ENCODE results near the gene HOXB9.

The HOXB9 gene

DNA sequence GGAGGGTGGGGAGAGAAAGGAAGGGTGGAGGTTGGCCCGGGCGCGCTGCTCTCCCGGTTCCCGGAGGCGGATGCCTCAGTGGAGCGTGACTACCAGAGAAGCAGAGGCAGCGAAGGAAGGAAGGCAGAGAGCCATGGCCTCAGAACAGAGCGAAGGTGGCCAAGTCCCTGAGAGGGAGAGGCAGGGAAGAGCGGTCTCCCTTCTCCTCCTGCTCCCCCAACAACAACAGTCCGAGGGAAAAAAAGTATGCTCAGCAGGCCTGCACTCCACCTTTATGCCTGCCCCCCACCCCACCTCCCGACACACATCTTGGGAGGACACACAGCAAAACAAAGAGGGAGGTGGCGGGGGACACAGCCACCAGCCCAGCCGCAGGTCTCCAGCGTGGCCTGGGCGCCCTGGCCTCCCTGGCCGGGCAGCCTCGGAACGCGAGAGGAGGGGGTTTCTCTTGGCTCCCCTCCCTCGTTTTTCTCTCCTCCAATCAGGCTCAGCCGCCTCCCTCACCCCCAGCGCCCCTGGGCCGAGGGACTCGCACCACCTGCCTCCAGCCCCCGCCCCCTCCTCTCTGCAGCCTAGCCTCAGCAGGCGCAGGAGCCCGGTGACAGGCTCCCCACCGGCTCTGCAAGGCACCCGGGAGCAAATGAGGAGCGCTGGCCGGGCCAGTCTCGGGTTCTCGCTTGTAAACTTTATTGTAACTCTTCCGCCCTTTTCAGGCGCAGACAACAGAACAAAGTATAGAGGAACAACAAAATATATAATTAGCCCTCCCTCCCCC lies 14.3 kb downstream of the HOXB9 start:
- Histone ChIP-seq H3K4me3 (ENCODE audit: low read length) (peak overlapping the region; percentile 83), H3K27ac (ENCODE audit: low read depth, low read length) (no peak overlapping the region), H3F3A (ENCODE audit: control insufficient read depth, insufficient read depth) (no peaks in the 10 kb centered on the region), H3K79me2 (ENCODE audit: control insufficient read depth, low read length) (no peaks in the 10 kb centered on the region), H3K27me3 (ENCODE audit: control insufficient read depth, low read length) (peaks cover 43% of the 10 kb centered on the region), H3K9me2 (replicated peaks; ENCODE audit: control insufficient read depth, low read length) (no peaks in the 10 kb centered on the region), H3K36me3 (ENCODE audit: control insufficient read depth, low read length) (no peaks in the 10 kb centered on the region), H4K20me1 (ENCODE audit: control insufficient read depth, insufficient read depth, low read depth, low read length) (no peaks in the 10 kb centered on the region), H3K4me2 (ENCODE audit: low read length) (peak overlapping the region; percentile 82), H3K4me1 (ENCODE audit: control insufficient read depth, low read length) (peaks cover 24% of the 10 kb centered on the region), H3K9me3 (ENCODE audit: control insufficient read depth, insufficient read depth, low read length) (no peaks in the 10 kb centered on the region)
- TF ChIP-seq, protein P1, sequence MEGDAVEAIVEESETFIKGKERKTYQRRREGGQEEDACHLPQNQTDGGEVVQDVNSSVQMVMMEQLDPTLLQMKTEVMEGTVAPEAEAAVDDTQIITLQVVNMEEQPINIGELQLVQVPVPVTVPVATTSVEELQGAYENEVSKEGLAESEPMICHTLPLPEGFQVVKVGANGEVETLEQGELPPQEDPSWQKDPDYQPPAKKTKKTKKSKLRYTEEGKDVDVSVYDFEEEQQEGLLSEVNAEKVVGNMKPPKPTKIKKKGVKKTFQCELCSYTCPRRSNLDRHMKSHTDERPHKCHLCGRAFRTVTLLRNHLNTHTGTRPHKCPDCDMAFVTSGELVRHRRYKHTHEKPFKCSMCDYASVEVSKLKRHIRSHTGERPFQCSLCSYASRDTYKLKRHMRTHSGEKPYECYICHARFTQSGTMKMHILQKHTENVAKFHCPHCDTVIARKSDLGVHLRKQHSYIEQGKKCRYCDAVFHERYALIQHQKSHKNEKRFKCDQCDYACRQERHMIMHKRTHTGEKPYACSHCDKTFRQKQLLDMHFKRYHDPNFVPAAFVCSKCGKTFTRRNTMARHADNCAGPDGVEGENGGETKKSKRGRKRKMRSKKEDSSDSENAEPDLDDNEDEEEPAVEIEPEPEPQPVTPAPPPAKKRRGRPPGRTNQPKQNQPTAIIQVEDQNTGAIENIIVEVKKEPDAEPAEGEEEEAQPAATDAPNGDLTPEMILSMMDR (IDR thresholded peaks at IDR 0.05; ENCODE audit: low read depth, low read length, poor library complexity, severe bottlenecking) = no peak
- TF ChIP-seq EZH2phosphoT487 (IDR thresholded peaks at IDR 0.05; ENCODE audit: borderline replicate concordance, low read length) = no peak

DNA sequence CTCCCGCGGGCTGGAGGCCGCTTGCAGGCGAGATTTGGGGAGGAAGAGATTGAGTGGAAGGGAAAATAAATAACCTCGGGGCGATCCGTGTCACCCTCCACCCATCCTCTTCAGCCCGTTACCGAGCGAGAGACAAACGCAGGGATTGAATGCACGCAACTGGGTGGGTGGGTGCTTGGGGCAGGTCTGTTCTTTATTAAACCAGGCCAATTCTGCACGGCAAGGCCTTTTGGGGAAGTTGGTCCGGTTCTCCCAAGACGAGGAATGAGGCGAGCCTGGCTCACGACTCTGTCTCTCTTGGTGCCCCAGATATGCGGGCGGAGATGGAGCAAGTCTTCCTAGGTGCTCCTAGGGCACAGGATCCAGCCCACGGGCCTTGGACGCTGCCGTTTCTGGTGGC lies 14.9 kb downstream of the HOXB9 start:
- H3K79me2 ChIP-seq (ENCODE audit: control insufficient read depth, low read length) = no peaks in the 10 kb centered on the region
- peak overlapping the region; percentile 82 for H3K4me2 ChIP-seq (ENCODE audit: low read length)
- TF ChIP-seq EZH2phosphoT487 (IDR thresholded peaks at IDR 0.05; ENCODE audit: borderline replicate concordance, low read length) = no peak
- TF ChIP-seq, protein P1 (IDR thresholded peaks at IDR 0.05; ENCODE audit: low read depth, low read length, poor library complexity, severe bottlenecking) = no peak
- H3K27me3 ChIP-seq (ENCODE audit: control insufficient read depth, low read length) = peaks cover 37% of the 10 kb centered on the region
- H3K27ac ChIP-seq (ENCODE audit: low read depth, low read length) = no peak overlapping the region
- peak overlapping the region; percentile 83 for H3K4me3 ChIP-seq (ENCODE audit: low read length)
- no peaks in the 10 kb centered on the region for H4K20me1 ChIP-seq (ENCODE audit: control insufficient read depth, insufficient read depth, low read depth, low read length)
- H3K9me3 ChIP-seq (ENCODE audit: control insufficient read depth, insufficient read depth, low read length) = no peaks in the 10 kb centered on the region
- H3K9me2 ChIP-seq (replicated peaks; ENCODE audit: control insufficient read depth, low read length) = no peaks in the 10 kb centered on the region
- no peaks in the 10 kb centered on the region for H3F3A ChIP-seq (ENCODE audit: control insufficient read depth, insufficient read depth)
- H3K4me1 ChIP-seq (ENCODE audit: control insufficient read depth, low read length) = peaks cover 24% of the 10 kb centered on the region
- H3K36me3 ChIP-seq (ENCODE audit: control insufficient read depth, low read length) = no peaks in the 10 kb centered on the region

DNA sequence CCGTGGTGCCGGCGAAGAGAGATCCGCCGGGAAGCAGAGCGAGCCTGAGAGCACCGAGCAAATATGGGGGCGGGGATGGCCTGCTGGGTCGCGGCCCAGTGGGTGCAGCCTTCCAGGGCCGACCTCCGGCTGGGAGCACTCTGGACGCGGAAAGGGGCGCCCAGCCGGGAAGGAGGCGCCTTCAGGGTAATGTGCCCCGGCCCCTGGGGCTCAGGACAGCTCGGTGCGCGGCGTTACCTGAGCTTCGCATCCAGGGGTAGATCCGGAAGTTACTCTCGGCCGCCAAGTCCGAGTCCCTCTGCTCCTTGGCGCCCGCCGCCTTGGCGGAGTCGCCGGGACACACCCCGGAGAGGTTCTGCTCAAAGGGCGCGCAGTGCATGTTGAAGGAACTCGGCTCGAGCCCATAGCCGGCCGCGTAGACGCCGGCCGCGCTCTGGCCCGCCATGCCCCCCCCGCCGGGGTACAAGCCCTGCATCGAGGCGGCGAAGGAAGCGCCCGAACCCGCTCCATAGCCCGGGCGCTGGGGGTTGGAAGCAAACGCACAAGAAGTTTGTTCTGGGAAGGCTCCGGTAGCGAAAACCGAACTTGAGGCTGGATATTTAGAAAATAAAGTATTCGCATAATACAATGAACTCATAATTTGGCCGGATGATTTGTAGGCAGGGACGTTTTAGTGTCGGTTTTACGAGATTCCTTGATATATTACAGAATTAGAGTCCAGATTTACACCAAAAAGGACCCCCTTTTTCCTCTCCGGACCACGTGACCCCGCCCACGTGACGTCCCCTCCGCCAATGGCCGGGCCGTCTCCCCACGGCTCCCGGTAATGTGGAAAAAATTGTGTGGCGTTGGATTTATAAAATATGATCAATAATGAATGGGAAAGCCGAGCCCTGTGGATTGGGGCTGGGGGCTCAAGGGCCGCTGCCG lies 15.6 kb downstream of the HOXB9 start, which contains the start of gene HOXB7:
HOXB7 (minus strand) TSS at position 736 of the 930 bp plus-strand sequence; CDS start at position 637, 99 bp downstream.
- Histone ChIP-seq H3K79me2 (ENCODE audit: control insufficient read depth, low read length) (no peaks in the 10 kb centered on the region), H3K9me2 (replicated peaks; ENCODE audit: control insufficient read depth, low read length) (no peaks in the 10 kb centered on the region), H3K36me3 (ENCODE audit: control insufficient read depth, low read length) (no peaks in the 10 kb centered on the region), H3K27me3 (ENCODE audit: control insufficient read depth, low read length) (peaks cover 32% of the 10 kb centered on the region), H3K4me3 (ENCODE audit: low read length) (peak within 1 kb of the TSS; percentile 83), H3K4me1 (ENCODE audit: control insufficient read depth, low read length) (peaks cover 24% of the 10 kb centered on the region), H3F3A (ENCODE audit: control insufficient read depth, insufficient read depth) (no peaks in the 10 kb centered on the region), H4K20me1 (ENCODE audit: control insufficient read depth, insufficient read depth, low read depth, low read length) (no peaks in the 10 kb centered on the region), H3K4me2 (ENCODE audit: low read length) (peak within 1 kb of the TSS; percentile 82), H3K9me3 (ENCODE audit: control insufficient read depth, insufficient read depth, low read length) (no peaks in the 10 kb centered on the region), H3K27ac (ENCODE audit: low read depth, low read length) (peak within 1 kb of the TSS; percentile 24; the same call in 1 of the 2 replicates)
- TF ChIP-seq, protein P1 (IDR thresholded peaks at IDR 0.05; ENCODE audit: low read depth, low read length, poor library complexity, severe bottlenecking) = no peak
- no peak for TF ChIP-seq EZH2phosphoT487 (IDR thresholded peaks at IDR 0.05; ENCODE audit: borderline replicate concordance, low read length)
